HepG2 (cell line): ENCODE data around the gene RPS25. TPM values are rescaled to one million over a fixed set of nuclear protein-coding genes. Genes with fewer than 3 reads are reported as not detected.

Experiments used
- AHDC1 ChIP-seq: sonication (generic); formaldehyde crosslinking; IDR thresholded peaks from 2 replicates; pipeline ENCODE4 v1.5.1; 2020; ENCODE audit warnings: mild to moderate bottlenecking, missing genetic modification reagents, borderline replicate concordance
- ATF2 ChIP-seq: sonication (generic); formaldehyde crosslinking; IDR thresholded peaks from 2 replicates; pipeline ENCODE4 v1.4.0; 2020; ENCODE audit warnings: missing genetic modification reagents
- CHD2 ChIP-seq: IDR thresholded peaks from 2 replicates; pipeline ENCODE4 v1.6.1; 2011; ENCODE audit warnings: low read depth, low read length, improper control_type of control experiment
- HIVEP1 ChIP-seq: sonication (generic); formaldehyde crosslinking; IDR thresholded peaks from 2 replicates; pipeline ENCODE4 v1.4.0; 2020; ENCODE audit warnings: mild to moderate bottlenecking, missing genetic modification reagents
- MAF1 ChIP-seq: sonication (generic); formaldehyde crosslinking; IDR thresholded peaks from 2 replicates; pipeline ENCODE4 v1.5.0; 2020; ENCODE audit warnings: missing genetic modification reagents, borderline replicate concordance
- MAZ ChIP-seq, 2 experiments: sonication (generic) in 1 of 2; formaldehyde crosslinking in 1 of 2; IDR thresholded peaks; 2 replicates each; pipeline versions ENCODE4 v1.5.0 to v1.6.1; 2012 to 2020; ENCODE audit warnings: low read depth in 2 of 2, mild to moderate bottlenecking in 2 of 2, borderline replicate concordance in 1 of 2, improper control_type of control experiment in 1 of 2, low read length in 1 of 2, missing genetic modification reagents in 1 of 2, moderate library complexity in 1 of 2
- PCBP2 ChIP-seq: fragments of 200-400 bp; formaldehyde crosslinking; optimal IDR thresholded peaks from 2 replicates; pipeline ENCODE3; 2018; ENCODE audit warnings: low read length, low read depth; ENCODE audit not compliant: poor library complexity, severe bottlenecking
- SNAPC4 ChIP-seq: sonication (generic); formaldehyde crosslinking; IDR thresholded peaks from 2 replicates; pipeline ENCODE4 v1.4.0; 2020; ENCODE audit warnings: mild to moderate bottlenecking, missing genetic modification reagents
- ZBTB25 ChIP-seq: IDR thresholded peaks from 2 replicates; pipeline ENCODE4 v1.6.1; 2018; ENCODE audit warnings: missing genetic modification reagents
- ZNF230 ChIP-seq: sonication (generic); formaldehyde crosslinking; IDR thresholded peaks from 2 replicates; pipeline ENCODE4 v1.4.0; 2020; ENCODE audit warnings: mild to moderate bottlenecking, missing genetic modification reagents
- ZNF251 ChIP-seq: sonication (generic); formaldehyde crosslinking; IDR thresholded peaks from 2 replicates; pipeline ENCODE4 v1.9.0; 2021; ENCODE audit warnings: mild to moderate bottlenecking, missing genetic modification reagents
- ZNF329 ChIP-seq: sonication (generic); formaldehyde crosslinking; IDR thresholded peaks from 2 replicates; pipeline ENCODE4 v1.9.0; 2021; ENCODE audit warnings: low read depth, mild to moderate bottlenecking, missing genetic modification reagents
- ZNF556 ChIP-seq: sonication (generic); formaldehyde crosslinking; IDR thresholded peaks from 2 replicates; pipeline ENCODE4 v1.4.0; 2020; ENCODE audit warnings: mild to moderate bottlenecking, missing genetic modification reagents, borderline replicate concordance
- polyA plus RNA-seq, 8 experiments: library from polyadenylated mRNA; depleted of rRNA in 3 of 8; stranded (reverse) in 7 of 8; unstranded in 1 of 8; fragments of >200 nt; fragmentation: Illumina TruSeq in 4 of 8; extraction: Trizol in 4 of 8; gene quantifications; 2 replicates each; pipeline versions ENCODE4 v1.2.1 to v1.2.3, GENCODE V29; 2011 to 2016; ENCODE audit warnings: low read depth in 4 of 8, missing spikeins in 1 of 8, mixed read lengths in 1 of 8; ENCODE audit not compliant: insufficient read depth in 1 of 8
- total RNA-seq, 5 experiments: library from RNA; depleted of rRNA; stranded (reverse); fragments of >200 nt; fragmentation: Illumina TruSeq; extraction: Trizol; gene quantifications; 2 replicates each; pipeline ENCODE4 v1.2.3, GENCODE V29; 2016; ENCODE audit warnings: low read depth in 1 of 5

The RPS25 gene
- total and polyA plus RNA-seq, 2 of the 13 experiments (the other 11 are each of a cell fraction or from before 2014, with no cell fraction given): 839 to 1,415 TPM

- TF ChIP-seq ZNF556 (CRISPR knock-in tag) (0 out of 2 replicates have a peak, but pooled peaks have one; percentile 66), PCBP2 (no peak), ZNF230 (no peak), MAF1 (no peak), HIVEP1 (CRISPR knock-in tag) (peak; percentile 78; the same call in 1 of the 2 replicates), ZNF329 (peak; percentile 27; the same call in 1 of the 2 replicates), AHDC1 (CRISPR knock-in tag) (0 out of 2 replicates have a peak, but pooled peaks have one; percentile 29), SNAPC4 (peak; percentile 75; the same call in 1 of the 2 replicates), ZNF251 (CRISPR knock-in tag) (no peak), ATF2 (no peak; the same call in 1 of the 2 replicates), ZBTB25 (no peak; the same call in 1 of the 2 replicates), MAZ (IDR thresholded peaks at IDR 0.05; ENCODE audit: borderline replicate concordance, low read depth, low read length) (peak; percentile 92), MAZ (CRISPR knock-in tag; IDR thresholded peaks at IDR 0.05; ENCODE audit: low read depth) (peak; percentile 86; the same call in 1 of the 2 replicates), CHD2 (peak; percentile 37; the same call in 1 of the 2 replicates)
These were observed at the start of gene RPS25, which contains the start of gene TRAPPC4 (continued) for GRCh38 chr11:119018074-119018938.
